ENCODE measurements around the gene FGF3.

DNA sequence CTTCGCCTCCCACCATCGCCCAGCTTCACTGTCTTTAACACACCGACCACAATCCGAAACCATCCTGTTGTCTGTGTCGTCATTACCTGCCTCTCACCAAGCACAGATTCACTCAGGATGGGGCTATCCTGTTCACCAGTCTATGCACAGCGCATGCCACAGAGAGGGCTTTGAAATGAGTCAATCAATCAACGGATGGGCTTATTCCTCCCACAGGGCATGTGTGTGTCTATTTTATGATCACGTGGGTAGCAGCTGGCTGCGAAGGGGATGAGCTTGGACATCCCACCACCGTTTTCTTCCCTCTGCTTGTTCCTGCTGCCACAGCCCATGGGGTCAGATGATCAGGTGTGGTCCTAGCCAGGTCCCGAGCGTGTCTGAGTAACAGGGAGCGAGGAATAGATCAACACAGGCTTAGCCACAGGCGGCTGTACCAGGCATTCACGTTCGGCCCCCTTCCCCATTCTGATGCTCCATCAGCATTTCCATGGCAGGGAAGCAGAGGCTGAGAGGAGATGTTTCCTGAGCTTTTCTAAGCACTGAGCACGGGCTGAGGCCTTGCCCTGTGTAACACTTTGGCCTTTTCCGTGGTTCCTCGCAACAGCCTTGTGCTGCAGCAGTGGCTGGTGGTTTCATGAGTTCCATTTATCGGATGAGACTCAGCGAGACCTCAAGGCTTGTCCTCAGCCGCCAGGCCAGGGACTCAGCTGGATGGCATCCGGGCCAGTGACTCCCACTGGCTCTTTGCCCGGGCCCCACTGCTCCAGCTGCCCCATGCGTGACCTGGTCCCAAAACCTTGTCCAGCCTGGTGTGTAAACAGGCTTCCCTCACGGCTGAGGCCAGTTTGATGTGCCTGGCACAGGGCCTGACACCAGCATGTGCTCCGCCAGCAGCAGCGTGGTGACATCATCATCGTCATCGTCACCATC is 48.1 kb upstream of the FGF3 start:
- TF ChIP-seq POLR2A (IDR thresholded peaks at IDR 0.05): no peak
- TF ChIP-seq, protein P1, sequence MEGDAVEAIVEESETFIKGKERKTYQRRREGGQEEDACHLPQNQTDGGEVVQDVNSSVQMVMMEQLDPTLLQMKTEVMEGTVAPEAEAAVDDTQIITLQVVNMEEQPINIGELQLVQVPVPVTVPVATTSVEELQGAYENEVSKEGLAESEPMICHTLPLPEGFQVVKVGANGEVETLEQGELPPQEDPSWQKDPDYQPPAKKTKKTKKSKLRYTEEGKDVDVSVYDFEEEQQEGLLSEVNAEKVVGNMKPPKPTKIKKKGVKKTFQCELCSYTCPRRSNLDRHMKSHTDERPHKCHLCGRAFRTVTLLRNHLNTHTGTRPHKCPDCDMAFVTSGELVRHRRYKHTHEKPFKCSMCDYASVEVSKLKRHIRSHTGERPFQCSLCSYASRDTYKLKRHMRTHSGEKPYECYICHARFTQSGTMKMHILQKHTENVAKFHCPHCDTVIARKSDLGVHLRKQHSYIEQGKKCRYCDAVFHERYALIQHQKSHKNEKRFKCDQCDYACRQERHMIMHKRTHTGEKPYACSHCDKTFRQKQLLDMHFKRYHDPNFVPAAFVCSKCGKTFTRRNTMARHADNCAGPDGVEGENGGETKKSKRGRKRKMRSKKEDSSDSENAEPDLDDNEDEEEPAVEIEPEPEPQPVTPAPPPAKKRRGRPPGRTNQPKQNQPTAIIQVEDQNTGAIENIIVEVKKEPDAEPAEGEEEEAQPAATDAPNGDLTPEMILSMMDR (IDR thresholded peaks at IDR 0.05 in 4 of 5, conservative IDR thresholded peaks at IDR 0.05 in 1 of 5): no peak

Data from gastrocnemius medialis (tissue), 4 donors.